Measurements from ENCODE around the gene STRA8. TPM values are rescaled to one million over a fixed set of nuclear protein-coding genes. Genes with fewer than 3 reads are reported as not detected.

STRA8 gene
- total RNA-seq, 1 donor from 2014 or later: not detected

DNA sequence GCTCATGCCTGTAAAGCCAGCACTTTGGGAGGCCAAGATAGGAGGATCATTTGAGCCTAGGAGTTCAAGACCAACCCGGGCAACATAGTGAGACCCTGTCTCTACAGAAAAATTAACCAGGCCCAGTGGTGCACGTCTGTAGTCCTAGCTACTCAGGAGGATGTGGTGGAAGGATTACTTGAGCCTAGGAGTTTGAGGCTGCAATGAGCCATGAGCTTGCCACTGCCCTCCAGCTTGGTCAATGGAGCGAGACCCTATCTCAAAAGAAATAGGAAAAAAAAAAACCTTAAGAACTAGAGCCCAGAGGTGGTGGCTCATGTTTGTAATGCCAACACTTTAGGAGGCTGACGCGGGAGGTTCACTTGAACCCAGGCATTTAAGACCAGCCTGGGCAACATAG is 2.2 kb downstream of the STRA8 start:
- intact Hi-C loops (cut with micrococcal nuclease): no loop called here
- Mint-ChIP-seq H3K4me3 (no peak overlapping the region), H3K27ac (no peak overlapping the region), H3K9me3 (peaks cover 7% of the 10 kb centered on the region), H3K27me3 (peaks cover 4% of the 10 kb centered on the region), H3K4me1 (peaks cover 12% of the 10 kb centered on the region), H3K36me3 (ENCODE audit: low read depth) (no peaks in the 10 kb centered on the region)
- DNase-seq: no peak

DNA sequence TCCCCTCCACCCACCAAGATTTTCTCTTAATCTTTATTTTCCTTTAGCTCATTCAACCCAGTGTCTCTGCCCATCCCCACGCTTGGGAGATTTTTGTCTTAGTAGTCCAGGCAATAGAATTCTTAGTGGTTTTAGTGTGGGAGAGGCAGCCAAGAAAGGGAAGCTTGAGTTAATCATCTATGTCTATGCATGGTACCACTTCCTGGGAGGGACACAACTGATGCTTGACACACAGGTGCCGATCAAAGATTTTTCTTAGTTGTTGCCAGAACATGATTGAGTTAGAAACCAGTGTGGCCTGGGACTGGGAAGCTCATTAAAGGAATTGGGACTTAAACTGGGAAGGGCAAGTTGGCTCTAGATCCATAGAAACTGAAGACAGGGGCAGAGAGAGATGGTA is 3.1 kb downstream of the STRA8 start:
- H3K4me3 Mint-ChIP-seq: peak overlapping the region; percentile 11
- no peaks in the 10 kb centered on the region for H3K36me3 Mint-ChIP-seq (ENCODE audit: low read depth)
- intact Hi-C loops (cut with micrococcal nuclease): no loop called here
- H3K27me3 Mint-ChIP-seq: peaks cover 2% of the 10 kb centered on the region
- no peak for DNase-seq
- peaks cover 7% of the 10 kb centered on the region for H3K9me3 Mint-ChIP-seq
- peaks cover 10% of the 10 kb centered on the region for H3K4me1 Mint-ChIP-seq
- peak overlapping the region; percentile 51 for H3K27ac Mint-ChIP-seq

DNA sequence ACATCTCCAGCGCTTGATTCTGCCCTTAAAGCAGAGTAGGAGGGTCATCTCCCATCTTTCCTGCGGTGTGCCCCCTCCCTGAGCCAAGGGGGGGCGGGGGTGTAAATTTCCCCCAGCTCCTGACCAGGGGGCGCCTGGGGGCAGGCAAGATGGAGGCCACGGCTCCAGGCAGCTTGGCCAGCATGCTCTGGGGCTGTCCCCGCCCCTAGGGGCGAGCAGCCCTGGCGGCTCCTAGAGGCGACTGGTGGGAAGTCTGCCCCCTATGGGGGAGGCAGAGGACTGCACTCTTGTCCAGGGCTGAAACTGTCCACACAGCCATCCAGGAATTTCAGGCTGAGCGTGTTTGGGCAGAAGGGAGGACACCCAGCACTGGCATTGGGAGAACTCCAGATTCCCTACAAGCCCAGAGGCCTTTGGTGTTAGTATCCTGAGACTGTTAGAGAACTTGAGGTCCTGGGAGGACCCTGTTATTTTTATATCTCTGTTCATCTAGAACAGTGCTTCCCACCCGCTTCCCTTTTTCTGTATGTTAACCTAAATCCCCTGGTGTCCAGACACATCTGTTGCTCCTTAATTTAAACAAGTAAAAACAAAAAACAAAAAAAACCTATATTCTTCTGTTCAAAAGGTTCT is 4.6 kb downstream of the STRA8 start:
- H3K27ac Mint-ChIP-seq: no peak overlapping the region
- H3K4me1 Mint-ChIP-seq: peaks cover 9% of the 10 kb centered on the region
- H3K36me3 Mint-ChIP-seq (ENCODE audit: low read depth): no peaks in the 10 kb centered on the region
- peaks cover 7% of the 10 kb centered on the region for H3K9me3 Mint-ChIP-seq
- intact Hi-C loops (cut with micrococcal nuclease): no loop called here
- peaks cover 5% of the 10 kb centered on the region for H3K27me3 Mint-ChIP-seq
- H3K4me3 Mint-ChIP-seq: no peak overlapping the region
- no peak for DNase-seq

DNA sequence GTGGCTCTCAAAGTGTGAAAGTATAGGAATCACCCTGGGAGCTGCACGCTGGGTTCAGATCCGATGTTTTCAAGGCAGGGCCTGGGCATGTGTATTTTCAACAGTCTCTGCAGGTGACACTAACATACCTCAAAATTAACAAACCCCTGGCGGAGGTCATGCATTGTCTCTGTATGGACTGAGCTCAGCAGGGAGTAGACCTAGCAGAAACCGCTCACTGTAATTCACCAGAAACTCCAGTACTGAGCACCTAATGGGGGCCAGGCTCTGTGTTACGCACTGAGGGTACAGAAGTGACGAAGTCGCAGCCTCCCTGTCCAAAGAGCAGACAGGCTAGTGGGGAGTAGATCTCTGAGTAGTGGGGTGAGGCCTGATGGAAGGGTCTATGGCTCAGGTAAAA is 5.6 kb downstream of the STRA8 start:
- Mint-ChIP-seq H3K4me1 (peaks cover 9% of the 10 kb centered on the region), H3K27me3 (peaks cover 7% of the 10 kb centered on the region), H3K27ac (no peak overlapping the region), H3K4me3 (no peak overlapping the region), H3K9me3 (peaks cover 7% of the 10 kb centered on the region), H3K36me3 (ENCODE audit: low read depth) (no peaks in the 10 kb centered on the region)
- DNase-seq: no peak
- intact Hi-C loops (cut with micrococcal nuclease): no loop called here

DNA sequence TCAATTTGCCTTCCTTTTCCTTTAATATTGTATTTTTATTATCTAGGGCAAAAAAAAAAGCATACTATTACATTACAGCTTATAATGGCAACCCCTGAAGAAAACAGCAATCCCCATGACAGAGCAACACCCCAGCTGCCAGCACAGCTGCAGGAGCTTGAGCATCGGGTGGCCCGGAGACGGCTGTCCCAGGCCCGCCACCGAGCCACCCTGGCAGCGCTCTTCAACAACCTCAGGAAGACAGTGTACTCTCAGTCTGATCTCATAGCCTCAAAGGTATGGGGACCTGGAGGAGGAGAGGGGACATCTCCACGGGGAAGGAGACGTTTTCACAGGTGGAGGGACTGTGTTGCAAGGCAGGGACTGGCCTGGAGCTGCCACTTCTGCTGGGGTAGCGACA is 6.8 kb downstream of the STRA8 start:
- Mint-ChIP-seq H3K9me3 (peaks cover 7% of the 10 kb centered on the region), H3K4me3 (no peak overlapping the region), H3K27ac (no peak overlapping the region), H3K36me3 (ENCODE audit: low read depth) (no peaks in the 10 kb centered on the region), H3K27me3 (peaks cover 10% of the 10 kb centered on the region), H3K4me1 (peaks cover 9% of the 10 kb centered on the region)
- intact Hi-C loops (cut with micrococcal nuclease): no loop called here
- DNase-seq: no peak

DNA sequence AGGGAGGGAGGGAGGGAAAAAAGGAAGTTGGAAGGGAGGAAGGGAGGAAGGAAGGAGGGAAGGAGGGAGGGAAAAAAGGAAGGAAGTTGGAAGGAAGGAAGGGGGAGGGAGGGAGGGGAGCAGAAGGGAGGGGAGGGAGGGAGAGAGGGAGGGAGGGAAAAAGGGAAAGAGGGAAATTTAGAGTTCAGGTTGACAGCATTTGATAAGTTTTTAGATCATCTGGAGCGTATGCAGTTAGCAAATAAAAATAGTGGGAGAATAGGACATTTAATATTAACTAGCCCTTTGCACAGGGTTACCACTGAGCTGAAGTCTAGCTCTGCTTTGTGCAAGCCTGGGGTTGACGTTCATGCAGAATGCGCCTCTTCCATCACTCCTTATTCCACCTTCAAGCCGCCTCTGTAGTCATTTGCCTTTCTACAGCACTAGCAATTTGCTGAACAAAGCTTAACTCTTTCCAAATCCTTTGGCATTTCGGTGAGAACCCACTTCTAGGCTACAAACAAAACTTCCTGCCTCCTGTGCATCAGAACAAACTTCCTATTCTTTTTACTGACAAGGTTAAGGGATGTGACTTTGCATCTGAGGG is 8.6 kb downstream of the STRA8 start:
- no peak overlapping the region for H3K4me3 Mint-ChIP-seq
- H3K36me3 Mint-ChIP-seq (ENCODE audit: low read depth): no peaks in the 10 kb centered on the region
- H3K27ac Mint-ChIP-seq: no peak overlapping the region
- no peaks in the 10 kb centered on the region for H3K9me3 Mint-ChIP-seq
- H3K4me1 Mint-ChIP-seq: no peaks in the 10 kb centered on the region
- peaks cover 10% of the 10 kb centered on the region for H3K27me3 Mint-ChIP-seq
- intact Hi-C loops (cut with micrococcal nuclease): no loop called here
- DNase-seq: no peak

DNA sequence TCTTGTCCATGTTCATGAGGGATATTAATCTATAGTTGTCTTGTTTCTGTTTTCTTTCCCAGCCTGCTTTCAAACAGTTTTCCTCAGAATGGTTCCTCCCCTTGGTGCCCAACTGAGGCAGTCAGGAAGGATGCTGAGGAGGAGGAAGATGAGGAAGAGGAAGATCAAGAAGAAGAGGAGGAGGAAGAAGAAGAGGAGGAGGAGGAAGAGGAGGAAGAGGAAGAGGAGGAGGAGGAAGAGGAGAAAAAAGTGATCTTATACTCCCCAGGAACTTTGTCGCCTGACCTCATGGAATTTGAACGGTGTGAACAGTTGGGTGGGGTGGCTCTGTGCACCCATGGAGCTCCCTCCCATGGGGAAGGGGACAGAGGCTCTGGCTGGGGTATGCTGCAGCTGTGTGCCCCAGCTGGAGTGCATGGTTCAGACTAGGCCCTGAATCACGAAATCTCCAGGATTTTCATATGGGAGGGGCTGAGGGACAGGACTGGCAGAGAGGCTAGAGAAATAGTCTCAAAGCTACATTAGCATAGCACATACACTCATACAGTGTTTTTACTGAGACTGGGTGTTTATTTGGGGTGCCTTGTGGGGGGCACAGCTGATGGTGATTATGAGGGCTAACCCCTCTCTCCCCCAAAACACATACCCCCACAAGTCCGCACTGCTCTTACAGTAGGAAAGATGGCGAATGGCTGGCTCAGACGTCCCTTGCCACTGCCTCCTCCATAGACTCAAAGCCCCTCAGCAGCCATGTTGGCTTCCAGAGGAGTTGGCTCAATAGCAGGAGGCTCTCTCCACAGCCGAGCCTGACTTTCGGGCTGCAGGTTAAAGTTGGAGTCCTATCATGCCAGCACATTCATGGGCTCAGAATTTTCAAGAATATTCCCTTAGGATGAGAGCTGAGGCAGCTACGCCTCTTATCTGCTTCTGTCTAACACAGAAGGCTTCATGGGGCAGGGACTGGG is 11.9 kb downstream of the STRA8 start:
- H3K27ac Mint-ChIP-seq: no peak overlapping the region
- no peaks in the 10 kb centered on the region for H3K36me3 Mint-ChIP-seq (ENCODE audit: low read depth)
- H3K4me3 Mint-ChIP-seq: no peak overlapping the region
- no peak for DNase-seq
- intact Hi-C loops (cut with micrococcal nuclease): no loop called here
- no peaks in the 10 kb centered on the region for H3K4me1 Mint-ChIP-seq
- H3K9me3 Mint-ChIP-seq: no peaks in the 10 kb centered on the region
- H3K27me3 Mint-ChIP-seq: peaks cover 10% of the 10 kb centered on the region

DNA sequence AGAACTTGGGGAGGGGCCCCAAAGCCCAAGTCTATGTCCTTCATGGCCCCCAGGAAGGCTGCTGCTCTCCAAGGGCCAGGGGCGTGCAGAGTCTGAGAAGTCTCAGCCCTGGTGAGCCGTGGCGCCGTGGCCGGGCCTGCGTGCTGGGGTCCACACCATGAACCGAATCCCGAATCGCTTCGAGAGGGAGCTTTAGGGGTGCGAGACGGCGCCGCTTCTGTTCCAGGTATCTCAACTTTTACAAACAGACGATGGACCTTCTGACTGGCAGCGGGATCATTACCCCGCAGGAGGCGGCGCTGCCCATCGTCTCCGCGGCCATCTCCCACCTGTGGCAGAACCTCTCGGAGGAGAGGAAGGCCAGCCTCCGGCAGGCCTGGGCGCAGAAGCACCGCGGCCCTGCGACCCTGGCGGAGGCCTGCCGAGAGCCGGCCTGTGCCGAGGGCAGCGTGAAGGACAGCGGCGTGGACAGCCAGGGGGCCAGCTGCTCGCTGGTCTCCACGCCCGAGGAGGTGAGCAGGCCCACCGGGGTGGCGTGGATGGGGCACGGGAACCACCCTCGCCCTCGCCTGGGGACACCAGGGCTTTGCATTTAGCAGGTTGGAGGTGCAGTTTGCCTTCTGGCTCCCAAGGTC is 12.7 kb downstream of the STRA8 start:
- no peaks in the 10 kb centered on the region for H3K9me3 Mint-ChIP-seq
- H3K4me1 Mint-ChIP-seq: no peaks in the 10 kb centered on the region
- intact Hi-C loops (cut with micrococcal nuclease): no loop called here
- DNase-seq: no peak
- peaks cover 10% of the 10 kb centered on the region for H3K27me3 Mint-ChIP-seq
- no peaks in the 10 kb centered on the region for H3K36me3 Mint-ChIP-seq (ENCODE audit: low read depth)
- H3K4me3 Mint-ChIP-seq: no peak overlapping the region
- no peak overlapping the region for H3K27ac Mint-ChIP-seq

DNA sequence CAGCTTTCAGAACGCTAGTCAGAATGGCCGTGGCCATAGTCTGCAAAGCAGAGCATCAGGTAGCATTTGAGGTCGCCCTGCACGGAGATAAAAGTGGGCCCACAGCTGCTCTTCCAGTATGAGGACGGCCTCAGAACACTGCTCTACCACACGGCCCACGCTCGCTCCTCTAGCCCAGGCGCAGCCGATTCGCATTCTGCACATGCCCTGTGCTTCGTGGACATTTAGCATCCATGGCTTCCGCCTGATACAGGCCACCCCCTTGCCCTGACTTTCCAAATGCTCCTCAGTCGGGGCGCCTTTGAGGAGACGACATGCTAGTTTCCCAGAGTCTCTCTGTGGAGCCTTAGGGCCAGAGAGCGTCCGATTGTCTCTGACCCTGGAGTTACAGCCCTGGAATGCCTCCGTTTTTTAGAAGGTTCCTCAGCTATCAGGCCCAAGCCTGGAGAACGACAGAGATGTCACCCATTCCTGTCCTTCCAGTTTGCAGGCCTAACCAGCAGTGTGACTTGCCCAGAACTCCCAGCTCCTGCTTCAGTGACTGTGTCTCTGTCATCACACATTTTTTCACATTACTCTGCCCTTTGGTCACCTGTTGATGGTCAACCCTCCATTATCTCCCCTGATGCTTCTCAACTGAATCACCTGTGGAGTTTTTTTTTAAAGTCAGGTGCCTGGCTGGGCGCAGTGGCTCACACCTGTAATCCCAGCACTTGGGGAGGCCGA is 14.3 kb downstream of the STRA8 start:
- no peak for DNase-seq
- no peaks in the 10 kb centered on the region for H3K9me3 Mint-ChIP-seq
- peaks cover 3% of the 10 kb centered on the region for H3K4me1 Mint-ChIP-seq
- no peaks in the 10 kb centered on the region for H3K36me3 Mint-ChIP-seq (ENCODE audit: low read depth)
- H3K27ac Mint-ChIP-seq: no peak overlapping the region
- H3K4me3 Mint-ChIP-seq: no peak overlapping the region
- intact Hi-C loops (cut with micrococcal nuclease): no loop called here
- peaks cover 6% of the 10 kb centered on the region for H3K27me3 Mint-ChIP-seq

DNA sequence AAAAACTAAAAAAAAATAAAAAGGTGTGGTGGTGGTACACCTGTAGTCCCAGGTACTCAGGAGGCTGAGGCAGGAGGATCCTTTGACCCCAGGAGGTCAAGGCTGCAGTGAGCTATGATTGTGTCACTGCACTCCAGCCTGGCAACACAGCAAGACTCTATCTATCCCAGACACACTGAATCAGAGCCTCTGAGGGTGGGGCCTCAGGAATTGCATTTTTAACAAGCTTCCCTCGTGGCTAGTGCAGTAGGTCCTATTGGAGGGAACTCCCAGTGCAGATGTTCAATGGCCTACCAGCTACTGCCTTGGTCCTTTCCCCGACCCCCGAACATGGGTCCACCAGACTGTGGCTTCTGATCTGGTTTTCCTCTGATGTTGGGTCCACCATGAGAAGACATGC is 14.9 kb downstream of the STRA8 start:
- no peak overlapping the region for H3K27ac Mint-ChIP-seq
- peaks cover 5% of the 10 kb centered on the region for H3K27me3 Mint-ChIP-seq
- intact Hi-C loops (cut with micrococcal nuclease): no loop called here
- peaks cover 3% of the 10 kb centered on the region for H3K4me1 Mint-ChIP-seq
- no peak for DNase-seq
- no peaks in the 10 kb centered on the region for H3K9me3 Mint-ChIP-seq
- H3K4me3 Mint-ChIP-seq: no peak overlapping the region
- H3K36me3 Mint-ChIP-seq (ENCODE audit: low read depth): no peaks in the 10 kb centered on the region

DNA sequence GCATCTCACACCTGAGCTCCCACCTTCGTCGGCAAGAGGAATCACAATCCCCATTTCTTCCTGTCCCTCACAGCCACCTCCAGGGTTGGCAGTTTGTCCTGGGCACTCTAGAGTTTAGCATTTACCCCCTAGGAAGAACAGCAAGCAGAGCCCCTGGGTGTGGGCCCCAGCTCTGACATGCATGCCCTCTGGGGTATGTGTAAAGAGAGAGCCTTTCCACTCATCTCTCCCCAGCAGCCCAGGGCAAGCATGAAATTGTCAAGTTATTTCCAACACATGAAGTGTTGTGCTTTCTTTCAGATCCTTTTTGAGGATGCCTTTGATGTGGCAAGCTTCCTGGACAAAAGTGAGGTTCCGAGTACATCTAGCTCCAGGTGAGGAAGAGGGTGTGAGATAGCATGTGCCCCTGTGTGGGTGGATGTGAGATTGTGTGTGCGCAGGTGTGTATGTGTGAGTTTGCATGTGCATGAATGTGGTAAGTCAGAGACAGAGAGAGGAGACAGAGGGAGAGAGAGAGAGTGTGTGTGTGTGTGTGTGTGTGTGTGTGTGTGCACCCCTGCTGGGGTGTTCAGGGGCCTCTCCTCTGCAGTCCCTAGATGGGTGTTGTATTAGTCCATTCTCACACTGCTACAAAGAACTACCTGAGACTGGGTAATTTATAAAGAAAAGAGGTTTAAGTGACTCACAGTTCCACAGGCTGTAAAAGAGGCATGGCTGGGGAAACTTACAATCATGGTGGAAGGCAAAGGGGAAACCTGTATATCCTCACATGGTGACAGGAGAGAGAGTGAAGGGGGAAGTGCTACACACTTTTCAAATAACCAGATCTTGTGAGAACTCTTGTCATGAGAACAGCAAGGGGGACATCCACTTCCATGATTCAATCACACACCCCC is 18.1 kb downstream of the STRA8 start:
- H3K4me1 Mint-ChIP-seq: peaks cover 3% of the 10 kb centered on the region
- no peak overlapping the region for H3K4me3 Mint-ChIP-seq
- no peaks in the 10 kb centered on the region for H3K27me3 Mint-ChIP-seq
- H3K9me3 Mint-ChIP-seq: no peaks in the 10 kb centered on the region
- H3K27ac Mint-ChIP-seq: no peak overlapping the region
- DNase-seq: no peak
- intact Hi-C loops (cut with micrococcal nuclease): no loop called here
- H3K36me3 Mint-ChIP-seq (ENCODE audit: low read depth): no peaks in the 10 kb centered on the region

DNA sequence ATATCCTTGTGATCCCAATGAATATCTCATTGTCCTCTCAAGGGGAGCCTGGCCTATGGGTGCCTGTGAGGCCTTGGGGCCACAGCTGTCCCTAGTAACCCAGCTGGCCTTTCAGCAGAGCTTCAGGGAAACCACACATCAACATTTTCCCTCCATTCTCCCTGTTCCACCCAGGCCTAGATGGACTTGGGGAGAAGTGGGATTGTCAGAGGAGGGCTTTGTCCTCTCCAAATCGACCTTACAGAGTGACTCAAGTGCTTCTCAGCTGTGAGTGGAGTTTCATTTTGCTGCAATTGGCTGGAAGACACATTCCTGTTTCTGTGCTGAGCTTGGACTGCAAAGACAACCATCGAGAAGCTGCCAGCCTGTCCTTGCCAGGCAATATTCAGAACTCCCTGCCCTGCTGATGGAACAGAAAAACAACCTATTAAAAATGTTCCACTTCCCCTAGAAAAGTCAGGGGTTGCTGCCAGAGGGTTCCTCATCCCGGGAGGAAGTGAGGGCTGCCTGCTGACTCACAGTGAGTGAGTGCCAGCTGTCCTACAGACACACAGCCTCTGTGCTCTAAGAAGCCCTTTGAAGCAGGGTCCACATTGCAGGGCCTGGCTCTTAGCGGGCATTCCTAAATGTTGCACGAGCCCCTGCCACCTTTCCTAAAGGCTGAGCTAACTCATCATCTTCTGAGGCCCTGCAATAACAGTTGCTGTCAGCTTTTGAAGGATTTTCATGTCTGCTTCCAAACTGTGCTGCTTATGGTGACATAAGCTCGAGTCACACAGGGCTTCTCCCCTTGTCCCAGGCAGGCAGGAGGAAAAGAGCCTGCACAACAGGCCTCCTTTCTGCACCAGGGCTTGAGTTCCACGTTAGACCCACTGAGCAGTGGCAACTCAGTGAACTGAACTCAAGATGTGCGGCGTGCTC is 20.5 kb downstream of the STRA8 start:
- Mint-ChIP-seq H3K27ac (no peak overlapping the region), H3K36me3 (ENCODE audit: low read depth) (no peaks in the 10 kb centered on the region), H3K4me1 (peaks cover 3% of the 10 kb centered on the region), H3K9me3 (no peaks in the 10 kb centered on the region), H3K27me3 (no peaks in the 10 kb centered on the region), H3K4me3 (no peak overlapping the region)
- DNase-seq: no peak
- intact Hi-C loops (cut with micrococcal nuclease): no loop called here

All from activated CD4-positive, alpha-beta T cell treated with anti-CD3 and anti-CD28 coated beads, Interleukin-2, amount 10 ng/mL, durations not matched to agents 24 days and 14 days (primary cell).